Neuronal stem cell (in vitro differentiated cells): ENCODE data around the gene EFCAB11.

Experiments
- DNase-seq: peaks from one replicate; pipeline ENCODE4 v3.0.0-alpha.2; 2013; ENCODE audit warnings: low spot score
- H2AFZ ChIP-seq: one replicate; pipeline ENCODE4 v1.6.1; 2013; ENCODE audit warnings: mild to moderate bottlenecking, low read length, inconsistent platforms
- H2AK5ac ChIP-seq: 2 replicates; pipeline ENCODE4 v1.6.1; 2013; ENCODE audit warnings: low read depth, mild to moderate bottlenecking, inconsistent platforms, low read length, moderate library complexity, mixed read lengths
- H2BK120ac ChIP-seq: 2 replicates; pipeline ENCODE4 v1.6.1; 2013; ENCODE audit warnings: low read depth, mild to moderate bottlenecking, inconsistent platforms, low read length, moderate library complexity, mixed read lengths
- H2BK12ac ChIP-seq: one replicate; pipeline ENCODE4 v1.6.1; 2013; ENCODE audit warnings: low read length, inconsistent platforms
- H2BK15ac ChIP-seq: 2 replicates; pipeline ENCODE4 v1.6.1; 2013; ENCODE audit warnings: mild to moderate bottlenecking, low read length, inconsistent platforms, mixed read lengths
- H2BK5ac ChIP-seq: one replicate; pipeline ENCODE4 v1.6.1; 2013; ENCODE audit warnings: inconsistent platforms, mild to moderate bottlenecking, low read length, moderate library complexity
- H3K14ac ChIP-seq: one replicate; pipeline ENCODE4 v1.6.1; 2013; ENCODE audit warnings: low read length, inconsistent platforms
- H3K18ac ChIP-seq: 2 replicates; pipeline ENCODE4 v1.6.1; 2013; ENCODE audit warnings: low read length, inconsistent platforms
- H3K23ac ChIP-seq: 2 replicates; pipeline ENCODE4 v1.6.1; 2013; ENCODE audit warnings: low read depth, mild to moderate bottlenecking, mixed read lengths, low read length, inconsistent platforms; ENCODE audit not compliant: poor library complexity
- H3K27ac ChIP-seq: replicated peaks from 3 replicates; pipeline ENCODE4 v1.5.1; 2013; ENCODE audit warnings: low read length, inconsistent platforms
- H3K27me3 ChIP-seq, 3 experiments: 2 replicates each; pipeline ENCODE4 v1.6.1; 2013; ENCODE audit warnings: low read length in 3 of 3, mild to moderate bottlenecking in 2 of 3, inconsistent platforms in 1 of 3, low read depth in 1 of 3, mixed read lengths in 1 of 3, moderate library complexity in 1 of 3; ENCODE audit not compliant: control insufficient read depth in 3 of 3, insufficient read depth in 3 of 3
- H3K36me3 ChIP-seq, 2 donors: replicated peaks in 1 of 2; 2 replicates each; pipeline ENCODE4 v1.6.1; 2013; ENCODE audit warnings: low read length in 2 of 2; ENCODE audit not compliant: control insufficient read depth in 2 of 2, insufficient read depth in 2 of 2
- H3K4ac ChIP-seq: 2 replicates; pipeline ENCODE4 v1.6.1; 2013; ENCODE audit warnings: inconsistent platforms, mild to moderate bottlenecking, low read length, moderate library complexity
- H3K4me1 ChIP-seq, 2 donors: 1 replicate in 1 of 2; 2 replicates in 1 of 2; pipeline ENCODE4 v1.6.1; 2013; ENCODE audit warnings: low read length in 2 of 2, low read depth in 1 of 2; ENCODE audit not compliant: control insufficient read depth in 2 of 2, insufficient read depth in 1 of 2
- H3K4me2 ChIP-seq: one replicate; pipeline ENCODE4 v1.6.1; 2013; ENCODE audit warnings: mild to moderate bottlenecking, low read length, inconsistent platforms; ENCODE audit not compliant: insufficient read depth, poor library complexity, severe bottlenecking
- H3K4me3 ChIP-seq, 2 donors: 2 replicates each; pipeline ENCODE4 v1.5.1; 2013; ENCODE audit warnings: low read length in 2 of 2, mild to moderate bottlenecking in 2 of 2, inconsistent platforms in 1 of 2, moderate library complexity in 1 of 2
- H3K79me1 ChIP-seq: one replicate; pipeline ENCODE4 v1.6.1; 2013; ENCODE audit warnings: low read depth, mild to moderate bottlenecking, inconsistent platforms, low read length, moderate library complexity
- H3K9ac ChIP-seq: one replicate; pipeline ENCODE4 v1.6.1; 2013; ENCODE audit warnings: mild to moderate bottlenecking, low read depth, low read length, inconsistent platforms; ENCODE audit not compliant: poor library complexity
- H3K9me3 ChIP-seq, 2 donors: replicated peaks in 1 of 2; 2 replicates each; pipeline versions ENCODE3 to v1.6.1; 2013; ENCODE audit warnings: low read length in 2 of 2, mild to moderate bottlenecking in 2 of 2, inconsistent platforms in 1 of 2, low read depth in 1 of 2, mixed read lengths in 1 of 2, moderate library complexity in 1 of 2; ENCODE audit not compliant: control insufficient read depth in 2 of 2, insufficient read depth in 1 of 2
- H4K8ac ChIP-seq: one replicate; pipeline ENCODE4 v1.6.1; 2013; ENCODE audit warnings: low read depth, mild to moderate bottlenecking, inconsistent platforms, low read length, moderate library complexity
- H4K91ac ChIP-seq: one replicate; pipeline ENCODE4 v1.6.1; 2013; ENCODE audit warnings: low read length, low read depth, mild to moderate bottlenecking, inconsistent platforms; ENCODE audit not compliant: poor library complexity
- WGBS, 2 donors: extraction: QIAGEN DNeasy Blood & Tissue Kit; methylation state at CpG; one replicate each; pipeline ENCODE4 v1.1.7; 2013; ENCODE audit warnings: missing lambda C conversion rate in 2 of 2, mixed read lengths in 1 of 2; ENCODE audit not compliant: insufficient read length in 2 of 2, insufficient replicate concordance in 1 of 2; ENCODE audit errors: extremely low coverage in 2 of 2; 5-methylcytosine and 5-hydroxymethylcytosine counted together

Gene EFCAB11

DNA sequence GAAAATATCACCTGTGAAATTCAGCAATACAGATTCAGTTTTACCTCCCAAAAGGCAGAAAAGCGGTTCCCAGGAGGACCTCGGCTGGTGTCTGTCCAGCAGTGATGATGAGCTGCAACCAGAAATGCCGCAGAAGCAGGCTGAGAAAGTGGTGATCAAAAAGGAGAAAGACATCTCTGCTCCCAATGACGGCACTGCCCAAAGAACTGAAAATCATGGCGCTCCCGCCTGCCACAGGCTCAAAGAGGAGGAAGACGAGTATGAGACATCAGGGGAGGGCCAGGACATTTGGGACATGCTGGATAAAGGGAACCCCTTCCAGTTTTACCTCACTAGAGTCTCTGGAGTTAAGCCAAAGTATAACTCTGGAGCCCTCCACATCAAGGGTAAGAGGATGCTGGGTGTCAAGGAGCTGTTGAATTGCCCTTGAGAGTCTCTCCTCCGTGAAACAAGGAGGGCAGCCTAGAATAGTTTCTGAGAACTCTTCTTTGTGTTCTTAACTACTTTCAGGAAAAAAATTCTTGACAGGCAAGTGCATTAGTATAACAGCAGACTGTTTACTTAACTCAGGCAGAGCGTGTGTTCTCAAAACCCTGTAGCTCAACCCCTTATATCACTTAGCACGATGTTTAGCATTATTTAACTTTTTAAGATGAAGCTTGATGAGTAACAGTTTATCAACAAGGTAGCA, 8.9 kb upstream of the EFCAB11 start:
- Histone ChIP-seq H2BK120ac (no peak overlapping the region), H2AFZ (no peak overlapping the region), H4K8ac (no peak overlapping the region), H4K91ac (no peak overlapping the region), H3K18ac (no peak overlapping the region), H3K4me3 (no peak overlapping the region), H3K14ac (no peak overlapping the region), H2BK15ac (no peak overlapping the region), H2BK12ac (no peak overlapping the region), H2BK5ac (no peak overlapping the region), H3K23ac (no peak overlapping the region), H3K9me3 (peaks cover 0 to 8% of the 10 kb centered on the region in 2 donors), H3K4me1 (no peaks in the 10 kb centered on the region), H3K9ac (no peak overlapping the region), H3K27me3 (no peaks in the 10 kb centered on the region), H3K27ac (no peak overlapping the region), H3K36me3 (peaks cover 26 to 91% of the 10 kb centered on the region in 2 donors), H3K4ac (no peak overlapping the region), H3K79me1 (peaks cover 3% of the 10 kb centered on the region), H2AK5ac (no peak overlapping the region), H3K4me2 (no peak overlapping the region)
- no peak for DNase-seq
- WGBS, 2 donors: no CpG with 5 or more reads among the region's 10 CpGs

DNA sequence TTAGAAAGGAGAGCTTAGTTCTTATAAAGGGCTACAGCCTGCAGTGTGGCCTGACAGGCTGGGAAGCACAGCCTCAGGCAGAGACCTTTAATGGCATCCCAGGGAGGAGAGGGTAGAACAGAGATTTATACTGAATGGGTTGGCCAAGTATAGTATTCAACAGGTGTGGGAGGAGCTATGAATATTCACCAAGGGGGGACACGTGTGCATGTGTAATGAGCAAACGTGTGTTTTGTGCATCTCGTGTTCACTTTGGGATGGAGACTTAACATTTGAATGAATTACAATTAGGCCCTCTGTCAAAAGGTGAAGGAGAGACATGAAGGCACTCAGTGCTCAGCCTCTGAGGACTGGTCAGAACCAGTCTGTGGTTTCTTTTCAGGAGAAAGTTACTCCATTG, 6.4 kb upstream of the EFCAB11 start:
- H2BK12ac ChIP-seq: no peak overlapping the region
- H3K23ac ChIP-seq: no peak overlapping the region
- H3K9me3 ChIP-seq: peaks cover 0 to 8% of the 10 kb centered on the region in 2 donors
- no peak overlapping the region for H3K18ac ChIP-seq
- H3K4me3 ChIP-seq: no peak overlapping the region
- peaks cover 3 to 10% of the 10 kb centered on the region in 2 donors for H3K4me1 ChIP-seq
- peaks cover 24 to 82% of the 10 kb centered on the region in 2 donors for H3K36me3 ChIP-seq
- no peak overlapping the region for H2BK15ac ChIP-seq
- no peaks in the 10 kb centered on the region for H3K27me3 ChIP-seq
- no CpG with 5 or more reads among the region's 3 CpGs for WGBS, 2 donors
- no peak overlapping the region for H4K8ac ChIP-seq
- H2AFZ ChIP-seq: no peak overlapping the region
- H2BK120ac ChIP-seq: no peak overlapping the region
- no peak overlapping the region for H2AK5ac ChIP-seq
- H4K91ac ChIP-seq: no peak overlapping the region
- no peak overlapping the region for H2BK5ac ChIP-seq
- H3K14ac ChIP-seq: no peak overlapping the region
- H3K79me1 ChIP-seq: peaks cover 11% of the 10 kb centered on the region
- H3K9ac ChIP-seq: no peak overlapping the region
- DNase-seq: no peak
- no peak overlapping the region for H3K4ac ChIP-seq
- no peak overlapping the region for H3K27ac ChIP-seq
- no peak overlapping the region for H3K4me2 ChIP-seq

DNA sequence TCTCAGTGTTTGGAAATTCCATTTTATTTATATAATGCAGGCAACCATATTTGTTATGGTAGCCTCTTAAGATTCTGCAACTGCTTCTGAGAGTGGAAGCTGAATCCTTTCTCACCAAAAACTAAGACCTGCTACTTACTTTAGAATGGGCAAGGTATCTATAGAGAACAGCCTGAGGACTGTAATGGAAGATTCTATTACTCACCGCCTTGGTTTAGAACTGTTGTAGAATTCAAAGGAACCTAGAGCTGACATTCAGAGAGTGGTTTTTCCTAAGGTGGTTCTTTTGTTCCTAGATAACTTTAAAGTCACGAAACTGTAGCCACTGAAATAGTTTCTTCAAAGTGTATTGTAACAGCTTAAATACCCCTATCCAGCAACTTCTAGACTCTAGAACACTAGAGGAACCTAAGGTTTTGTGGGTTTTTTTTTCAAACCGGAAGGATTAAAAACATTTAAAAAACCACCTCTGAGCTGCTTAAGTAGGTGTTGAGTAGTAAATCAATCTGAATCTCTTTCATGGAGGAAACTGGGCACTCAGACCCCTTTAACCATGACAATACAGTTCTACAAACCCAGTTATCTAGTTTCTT, 5.4 kb upstream of the EFCAB11 start:
- H3K27ac ChIP-seq: no peak overlapping the region
- no peak overlapping the region for H3K4ac ChIP-seq
- peaks cover 0 to 8% of the 10 kb centered on the region in 2 donors for H3K9me3 ChIP-seq
- no peak overlapping the region for H2BK15ac ChIP-seq
- DNase-seq: no peak
- peaks cover 11% of the 10 kb centered on the region for H3K79me1 ChIP-seq
- peaks cover 20 to 73% of the 10 kb centered on the region in 2 donors for H3K36me3 ChIP-seq
- peaks cover 7 to 13% of the 10 kb centered on the region in 2 donors for H3K4me1 ChIP-seq
- no peak overlapping the region for H3K4me2 ChIP-seq
- no peak overlapping the region for H3K9ac ChIP-seq
- no peak overlapping the region for H3K18ac ChIP-seq
- H2AK5ac ChIP-seq: no peak overlapping the region
- no peak overlapping the region for H2BK5ac ChIP-seq
- H2BK12ac ChIP-seq: no peak overlapping the region
- H4K8ac ChIP-seq: no peak overlapping the region
- no peaks in the 10 kb centered on the region for H3K27me3 ChIP-seq
- H3K14ac ChIP-seq: no peak overlapping the region
- H2AFZ ChIP-seq: no peak overlapping the region
- no peak overlapping the region for H2BK120ac ChIP-seq
- no CpG with 5 or more reads among the region's 3 CpGs for WGBS, 2 donors
- H4K91ac ChIP-seq: no peak overlapping the region
- no peak overlapping the region for H3K4me3 ChIP-seq
- H3K23ac ChIP-seq: no peak overlapping the region

DNA sequence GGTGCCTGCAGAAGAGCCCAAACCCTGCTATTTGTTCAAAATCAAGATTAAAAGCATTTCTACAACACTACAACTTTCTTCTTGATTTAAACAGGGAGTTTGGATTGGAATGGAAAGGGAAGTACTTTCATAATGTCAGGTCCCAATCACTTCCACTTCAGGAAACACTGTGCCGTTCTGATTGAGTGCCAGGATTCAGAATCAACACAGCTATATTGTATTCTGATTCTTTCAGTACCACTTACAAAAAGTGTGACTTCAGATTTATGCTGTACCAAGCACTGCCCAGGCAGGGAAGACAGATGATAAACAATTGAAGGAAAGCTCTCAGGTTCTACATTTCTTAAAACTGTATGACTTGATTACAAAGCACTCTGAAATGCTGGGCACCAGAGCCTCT, 4.4 kb upstream of the EFCAB11 start:
- no peak overlapping the region for H3K4me3 ChIP-seq
- H4K91ac ChIP-seq: no peak overlapping the region
- H3K27ac ChIP-seq: no peak overlapping the region
- H2BK12ac ChIP-seq: no peak overlapping the region
- peaks cover 7 to 14% of the 10 kb centered on the region in 2 donors for H3K4me1 ChIP-seq
- no peak overlapping the region for H3K14ac ChIP-seq
- no peak overlapping the region for H3K9ac ChIP-seq
- H3K79me1 ChIP-seq: peaks cover 11% of the 10 kb centered on the region
- no peak overlapping the region for H4K8ac ChIP-seq
- H3K9me3 ChIP-seq: peaks cover 0 to 8% of the 10 kb centered on the region in 2 donors
- H2AFZ ChIP-seq: no peak overlapping the region
- H3K23ac ChIP-seq: no peak overlapping the region
- H2BK120ac ChIP-seq: no peak overlapping the region
- no peak overlapping the region for H3K4me2 ChIP-seq
- H2BK5ac ChIP-seq: no peak overlapping the region
- H3K27me3 ChIP-seq: no peaks in the 10 kb centered on the region
- DNase-seq: no peak
- peaks cover 17 to 63% of the 10 kb centered on the region in 2 donors for H3K36me3 ChIP-seq
- H3K4ac ChIP-seq: no peak overlapping the region
- H2AK5ac ChIP-seq: no peak overlapping the region
- H2BK15ac ChIP-seq: no peak overlapping the region
- H3K18ac ChIP-seq: no peak overlapping the region
- no CpG with 5 or more reads among the region's 1 CpG for WGBS, 2 donors
